ENCODE results near the gene POGLUT2.

Gene POGLUT2

GRCh38 chr13:102798581-102799425 lies at the start of gene POGLUT2, which contains the start of gene BIVM:
Gene POGLUT2, minus strand, starts transcription at chr13:102798976. Its CDS starts 306 bp downstream, at chr13:102798670.
Gene BIVM, plus strand, starts transcription at chr13:102799119. Its CDS starts 8,149 bp downstream, at chr13:102807268.
- peak; percentile 92 for DNase-seq

GRCh38 chr13:102847272-102848234 lies 48.8 kb upstream of the POGLUT2 start:
- DNase-seq = no peak

- DNase-seq = peak; percentile 62
These were observed 47.7 kb upstream of the POGLUT2 start for GRCh38 chr13:102846261-102847015.

GRCh38 chr13:102845630-102846260 lies 47.0 kb upstream of the POGLUT2 start, which contains the start of gene ERCC5:
Gene ERCC5, plus strand, starts transcription at chr13:102846032. Its CDS starts 235 bp downstream, at chr13:102846267.
- peak; percentile 97 for DNase-seq

GRCh38 chr13:102845289-102845629 lies 46.5 kb upstream of the POGLUT2 start:
- DNase-seq = no peak

- DNase-seq = no peak
These were observed 40.7 kb upstream of the POGLUT2 start for GRCh38 chr13:102839462-102839861.

- no peak for DNase-seq
These were observed 40.2 kb upstream of the POGLUT2 start for GRCh38 chr13:102838982-102839381.

- no peak for DNase-seq
These were observed 39.5 kb upstream of the POGLUT2 start for GRCh38 chr13:102838273-102838672.

- no peak for DNase-seq
These were observed 37.7 kb upstream of the POGLUT2 start for GRCh38 chr13:102836471-102836870.

- DNase-seq = no peak
These were observed 31.9 kb upstream of the POGLUT2 start for GRCh38 chr13:102830646-102831045.

GRCh38 chr13:102825921-102826706 lies 27.3 kb upstream of the POGLUT2 start:
- DNase-seq = no peak

- no peak for DNase-seq
These were observed 26.6 kb upstream of the POGLUT2 start for GRCh38 chr13:102825400-102825799.

- DNase-seq = no peak
These were observed 19.1 kb upstream of the POGLUT2 start for GRCh38 chr13:102817907-102818306.

- DNase-seq = no peak
These were observed 18.5 kb upstream of the POGLUT2 start for GRCh38 chr13:102817241-102817640.

GRCh38 chr13:102816708-102817107 lies 17.9 kb upstream of the POGLUT2 start:
- DNase-seq = no peak

- DNase-seq = no peak
These were observed 17.0 kb upstream of the POGLUT2 start for GRCh38 chr13:102815788-102816187.

- no peak for DNase-seq
These were observed 16.0 kb upstream of the POGLUT2 start for GRCh38 chr13:102814793-102815192.

- DNase-seq = no peak
These were observed 15.3 kb upstream of the POGLUT2 start for GRCh38 chr13:102814025-102814607.

GRCh38 chr13:102812611-102813287 lies 14.0 kb upstream of the POGLUT2 start:
- no peak for DNase-seq

- DNase-seq = no peak
These were observed 8.9 kb upstream of the POGLUT2 start for GRCh38 chr13:102807699-102808098.
